ENCODE data around the gene CDH6.

The CDH6 gene

DNA sequence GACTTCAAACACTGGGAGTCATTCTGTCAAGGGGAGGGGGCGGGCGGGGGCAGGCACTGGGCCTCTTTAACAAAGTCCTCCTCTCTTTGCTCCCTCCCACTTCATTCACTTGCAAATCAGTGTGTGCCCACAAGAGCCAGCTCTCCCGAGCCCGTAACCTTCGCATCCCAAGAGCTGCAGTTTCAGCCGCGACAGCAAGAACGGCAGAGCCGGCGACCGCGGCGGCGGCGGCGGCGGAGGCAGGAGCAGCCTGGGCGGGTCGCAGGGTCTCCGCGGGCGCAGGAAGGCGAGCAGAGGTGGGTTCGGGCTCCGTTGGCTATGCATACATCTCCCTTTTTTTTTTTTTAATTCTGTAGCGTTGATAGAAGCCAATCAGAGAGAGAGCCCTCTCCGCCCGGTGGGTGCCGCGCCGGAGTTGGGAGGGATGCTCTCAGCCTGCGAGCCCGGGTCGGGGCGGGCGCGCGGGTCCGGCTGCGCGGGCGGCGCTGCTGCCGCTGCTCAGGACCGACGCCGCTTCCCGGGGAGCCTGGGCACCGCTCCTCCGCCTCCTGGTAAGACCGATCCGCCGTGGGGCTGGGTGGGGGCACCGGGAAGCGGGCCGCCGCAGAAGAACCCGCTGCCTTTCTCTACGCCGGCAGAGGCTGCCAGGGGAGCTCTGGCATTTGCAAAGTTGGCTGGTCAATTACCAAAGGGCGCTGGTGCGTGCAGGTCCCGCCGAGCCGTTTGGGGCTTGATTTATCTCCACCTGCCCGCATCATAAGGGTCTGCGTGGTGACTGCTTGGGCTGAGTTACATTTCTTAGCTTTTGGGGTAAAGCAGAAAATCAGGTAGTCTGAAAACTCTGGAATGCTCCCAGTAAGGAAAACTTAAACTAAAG lies at the start of gene CDH6:
TSS of gene CDH6 (plus strand) at position 96 of the 877 bp plus-strand sequence. CDS start 73,788 bp downstream, outside the sequence.
- no peak for TF ChIP-seq POLR2A (IDR thresholded peaks at IDR 0.05; ENCODE audit: low read depth, low read length)
- FAIRE-seq, result no peak
- no peak for DNase-seq (ENCODE audit: insufficient read length, low spot score)

DNA sequence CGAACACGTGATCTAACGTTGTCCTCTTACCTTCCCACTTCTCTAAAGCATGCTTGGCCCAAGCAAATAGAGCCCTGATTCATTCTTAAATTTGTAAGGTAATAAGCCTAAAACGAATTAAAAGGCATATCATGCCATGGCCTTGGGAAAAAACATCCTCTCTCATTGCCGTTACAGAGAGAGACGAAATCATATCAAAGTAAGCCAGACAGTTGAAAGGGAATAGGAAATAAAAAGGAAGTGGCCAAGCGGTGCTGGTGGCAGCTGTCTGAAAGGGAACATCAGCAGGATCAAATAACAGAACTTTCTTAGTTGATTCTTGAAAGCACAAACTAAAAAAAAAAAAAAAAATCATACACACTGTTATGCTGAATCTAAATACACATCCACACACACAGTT lies 49.1 kb upstream of the CDH6 start:
- FAIRE-seq (no peak), DNase-seq (ENCODE audit: insufficient read length, low spot score) (no peak)
- TF ChIP-seq POLR2A (IDR thresholded peaks at IDR 0.05; ENCODE audit: low read depth, low read length), result no peak

DNA sequence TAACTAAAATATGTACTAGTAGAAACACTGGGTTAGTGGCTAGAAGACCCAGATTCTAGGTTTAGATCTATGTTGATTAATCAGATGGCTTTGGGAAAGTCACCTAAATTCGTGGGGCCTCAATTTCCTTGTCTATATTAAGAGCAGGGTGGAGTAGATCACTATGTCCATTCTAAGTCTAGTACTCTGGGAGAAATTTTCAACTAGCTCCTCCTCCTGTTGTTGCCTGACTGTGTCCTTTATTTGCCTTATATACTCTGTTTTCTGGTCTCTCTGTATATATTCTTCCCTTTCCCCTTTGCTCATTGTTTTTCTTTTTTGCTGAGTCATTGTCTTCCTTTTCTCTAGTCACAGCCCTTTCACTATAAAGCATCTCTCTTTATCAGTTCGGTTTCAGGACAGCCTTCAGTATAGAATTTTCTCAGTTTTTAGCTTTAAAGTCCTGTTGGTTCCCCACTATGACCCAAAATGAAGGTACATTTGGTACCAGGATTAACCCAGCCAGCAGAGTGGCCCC lies 44.5 kb upstream of the CDH6 start:
- DNase-seq (ENCODE audit: insufficient read length, low spot score) (no peak), FAIRE-seq (no peak)
- no peak for TF ChIP-seq POLR2A (IDR thresholded peaks at IDR 0.05; ENCODE audit: low read depth, low read length)

DNA sequence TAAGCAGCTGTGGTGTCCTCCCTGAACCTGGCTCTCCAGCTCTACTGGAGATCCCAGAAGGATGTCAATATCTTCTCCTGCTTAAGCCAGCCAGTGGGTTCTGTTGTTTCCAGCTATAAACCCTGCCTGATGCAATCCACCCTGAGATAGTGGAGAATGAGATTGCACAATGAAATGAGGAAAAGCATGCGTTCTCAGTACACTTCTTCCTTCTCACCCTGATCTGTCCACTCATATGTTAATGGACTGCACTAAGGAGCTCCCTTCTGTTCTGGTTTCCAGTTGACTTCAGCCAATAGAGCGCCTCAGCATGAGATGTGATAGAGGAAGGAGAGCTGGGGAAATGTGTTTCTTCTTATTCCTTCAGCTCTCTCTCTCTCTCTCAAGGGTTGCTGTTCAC lies 40.0 kb upstream of the CDH6 start:
- DNase-seq (ENCODE audit: insufficient read length, low spot score), result no peak
- no peak for FAIRE-seq
- TF ChIP-seq POLR2A (IDR thresholded peaks at IDR 0.05; ENCODE audit: low read depth, low read length), result no peak

DNA sequence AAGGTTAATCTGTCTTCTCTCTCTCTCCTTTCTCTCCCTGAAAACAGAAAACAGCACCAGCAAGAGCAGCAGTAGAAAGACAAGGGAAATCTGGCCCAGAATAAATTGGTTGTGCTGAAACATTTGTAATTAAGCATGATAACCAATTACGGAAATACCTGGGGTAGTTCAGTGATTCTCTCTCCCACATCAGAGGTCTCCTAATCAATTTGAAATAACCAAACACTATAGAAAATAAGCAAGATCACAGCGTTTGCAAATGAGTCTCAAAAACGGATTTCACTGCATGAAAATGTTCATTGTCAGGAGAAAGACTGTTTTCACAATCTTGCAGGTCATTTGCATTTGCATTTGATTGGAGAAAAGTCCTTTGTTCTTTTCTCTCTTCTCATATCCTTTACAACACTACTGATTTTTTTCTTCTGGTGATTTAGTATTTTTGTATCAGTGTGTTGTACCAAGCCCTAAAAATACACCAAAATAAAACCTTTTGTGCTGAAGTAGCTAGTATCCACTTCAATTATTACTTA lies 36.8 kb upstream of the CDH6 start:
- DNase-seq (ENCODE audit: insufficient read length, low spot score) (no peak), FAIRE-seq (no peak)
- TF ChIP-seq POLR2A (IDR thresholded peaks at IDR 0.05; ENCODE audit: low read depth, low read length), result no peak

DNA sequence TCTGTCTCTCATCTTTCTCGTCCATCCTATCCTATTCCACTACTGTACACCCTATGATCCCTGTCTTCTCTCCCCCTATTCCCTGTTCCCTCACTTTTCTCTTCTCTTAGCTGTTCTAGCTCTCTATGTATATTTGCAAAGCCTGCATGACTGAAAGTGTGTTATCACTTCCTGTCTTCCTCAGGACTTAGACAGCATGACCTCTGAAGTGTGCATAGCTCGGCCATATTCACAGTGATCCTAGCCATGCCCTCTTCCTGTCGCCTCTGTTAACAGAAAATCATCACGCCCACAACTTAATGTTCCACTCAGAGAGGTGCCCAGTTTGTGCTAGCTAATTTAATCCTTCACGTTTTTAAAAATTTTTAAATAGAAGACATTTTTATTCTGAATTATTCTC lies 35.8 kb upstream of the CDH6 start:
- FAIRE-seq (no peak), DNase-seq (ENCODE audit: insufficient read length, low spot score) (no peak)
- TF ChIP-seq POLR2A (IDR thresholded peaks at IDR 0.05; ENCODE audit: low read depth, low read length), result no peak

DNA sequence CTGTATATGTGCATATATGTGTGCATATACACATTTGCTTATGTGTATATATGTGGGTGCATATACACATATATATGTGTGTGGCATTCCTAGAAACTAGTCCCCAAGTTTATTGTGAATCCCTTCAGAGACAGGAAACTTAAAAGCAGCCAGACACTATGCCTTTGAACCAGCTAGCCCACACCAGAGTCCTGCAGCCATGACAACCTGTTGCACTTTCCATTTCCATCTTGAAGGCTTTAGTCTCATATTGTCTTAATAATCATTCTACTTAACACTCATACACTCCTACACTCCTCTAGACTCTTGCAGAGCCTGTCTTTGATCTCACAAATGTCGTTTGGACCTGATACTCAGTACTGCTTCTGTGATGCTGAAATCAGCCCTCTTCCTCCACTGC lies 34.8 kb upstream of the CDH6 start:
- TF ChIP-seq POLR2A (IDR thresholded peaks at IDR 0.05; ENCODE audit: low read depth, low read length), result no peak
- FAIRE-seq (no peak), DNase-seq (ENCODE audit: insufficient read length, low spot score) (no peak)

DNA sequence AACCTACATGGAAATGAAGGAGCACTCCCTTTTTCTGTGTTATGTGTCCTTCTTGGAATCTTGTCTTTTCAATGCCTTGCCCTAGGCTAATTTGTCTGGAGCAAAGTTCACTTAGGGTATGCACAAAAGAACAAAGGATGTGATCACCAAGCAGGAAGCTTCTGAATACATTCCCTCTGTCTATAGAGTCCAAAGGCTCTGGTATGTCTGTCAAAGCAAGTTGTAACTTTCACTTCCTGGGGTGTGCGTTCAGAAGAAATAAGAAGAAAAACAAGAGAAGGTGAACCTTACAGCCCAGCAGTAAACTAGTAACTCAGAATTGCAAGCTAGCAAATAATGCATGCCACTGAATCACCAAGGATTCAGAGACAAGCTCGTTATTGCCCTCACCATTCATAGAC lies 31.7 kb upstream of the CDH6 start:
- TF ChIP-seq POLR2A (IDR thresholded peaks at IDR 0.05; ENCODE audit: low read depth, low read length), result no peak
- FAIRE-seq (no peak), DNase-seq (ENCODE audit: insufficient read length, low spot score) (no peak)

DNA sequence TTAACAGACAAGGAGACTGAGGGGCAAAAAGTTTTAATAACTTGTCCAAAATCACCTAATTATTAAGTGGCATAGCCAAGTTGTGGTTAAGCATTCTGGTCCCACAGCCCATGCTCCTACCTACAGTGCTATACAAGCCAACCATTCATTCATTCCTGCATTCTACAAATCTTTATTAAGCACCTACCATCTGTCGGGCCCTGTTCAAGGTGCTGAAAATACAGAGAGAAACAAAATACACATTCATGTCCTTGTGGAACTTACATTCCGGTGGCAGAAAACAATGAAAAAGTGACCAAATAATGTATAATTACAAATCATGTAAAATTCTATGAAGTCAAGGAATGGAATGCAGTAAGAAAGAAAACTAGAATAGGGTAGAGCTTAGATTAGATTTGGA lies 27.8 kb upstream of the CDH6 start:
- FAIRE-seq, result no peak
- TF ChIP-seq POLR2A (IDR thresholded peaks at IDR 0.05; ENCODE audit: low read depth, low read length), result no peak
- DNase-seq (ENCODE audit: insufficient read length, low spot score), result no peak

DNA sequence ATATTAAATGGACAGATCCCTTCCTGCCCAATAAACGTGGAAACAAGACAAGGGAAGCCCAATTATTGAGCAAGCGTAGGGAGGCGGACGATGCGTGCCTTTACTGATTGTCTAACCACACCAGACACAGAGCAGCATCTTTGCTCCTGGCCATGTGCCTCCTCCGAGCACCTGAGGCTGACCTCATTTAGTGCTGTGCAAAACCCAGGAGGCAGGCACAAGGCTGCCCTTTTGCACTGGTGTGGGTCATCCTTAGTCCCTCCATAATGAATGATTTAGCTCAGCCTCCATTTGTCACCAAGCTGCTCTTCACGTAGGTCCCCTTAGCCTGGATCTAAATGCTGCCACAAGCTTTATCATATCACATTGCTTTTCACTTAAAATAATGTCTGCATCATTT lies 24.1 kb upstream of the CDH6 start:
- TF ChIP-seq POLR2A (IDR thresholded peaks at IDR 0.05; ENCODE audit: low read depth, low read length), result no peak
- FAIRE-seq (no peak), DNase-seq (ENCODE audit: insufficient read length, low spot score) (no peak)

DNA sequence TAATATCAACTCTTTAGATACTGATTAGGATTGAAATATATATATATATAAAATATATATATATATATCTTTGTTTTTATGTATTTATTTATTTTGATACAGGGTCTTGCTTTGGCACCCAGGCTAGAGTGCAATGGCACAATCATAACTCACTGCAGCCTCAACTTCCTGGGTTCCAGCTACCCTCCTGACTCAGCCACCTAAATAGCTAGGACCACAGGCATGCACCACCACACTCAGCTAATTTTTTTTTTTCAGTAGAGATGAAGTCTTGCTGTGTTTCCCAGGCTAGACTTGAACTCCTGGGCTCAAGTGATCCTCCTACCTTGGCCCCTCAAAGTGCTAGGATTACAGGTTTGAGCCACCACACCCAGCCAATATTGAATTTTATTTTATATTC lies 20.6 kb upstream of the CDH6 start:
- FAIRE-seq, result no peak
- DNase-seq (ENCODE audit: insufficient read length, low spot score), result no peak
- TF ChIP-seq POLR2A (IDR thresholded peaks at IDR 0.05; ENCODE audit: low read depth, low read length), result no peak

DNA sequence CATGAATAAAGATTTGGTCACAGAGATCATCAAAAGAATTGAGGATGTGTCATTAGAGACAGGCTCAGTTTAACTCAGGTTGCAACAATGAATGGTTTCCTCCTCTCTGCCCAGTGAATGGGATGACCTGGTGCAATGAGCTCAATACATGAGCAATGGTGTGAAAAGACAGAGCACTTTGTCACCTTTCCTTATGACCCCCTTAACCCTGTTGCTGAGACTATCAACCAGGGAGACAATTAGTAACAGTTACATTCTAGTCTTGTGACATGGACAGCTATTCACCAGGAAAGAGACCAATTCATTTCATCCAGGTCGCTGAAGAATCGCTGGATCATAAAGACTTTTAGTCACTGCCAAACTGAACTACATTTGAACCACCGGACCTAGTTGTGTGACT lies 19.9 kb upstream of the CDH6 start:
- TF ChIP-seq POLR2A (IDR thresholded peaks at IDR 0.05; ENCODE audit: low read depth, low read length), result no peak
- FAIRE-seq, result no peak
- no peak for DNase-seq (ENCODE audit: insufficient read length, low spot score)

DNA sequence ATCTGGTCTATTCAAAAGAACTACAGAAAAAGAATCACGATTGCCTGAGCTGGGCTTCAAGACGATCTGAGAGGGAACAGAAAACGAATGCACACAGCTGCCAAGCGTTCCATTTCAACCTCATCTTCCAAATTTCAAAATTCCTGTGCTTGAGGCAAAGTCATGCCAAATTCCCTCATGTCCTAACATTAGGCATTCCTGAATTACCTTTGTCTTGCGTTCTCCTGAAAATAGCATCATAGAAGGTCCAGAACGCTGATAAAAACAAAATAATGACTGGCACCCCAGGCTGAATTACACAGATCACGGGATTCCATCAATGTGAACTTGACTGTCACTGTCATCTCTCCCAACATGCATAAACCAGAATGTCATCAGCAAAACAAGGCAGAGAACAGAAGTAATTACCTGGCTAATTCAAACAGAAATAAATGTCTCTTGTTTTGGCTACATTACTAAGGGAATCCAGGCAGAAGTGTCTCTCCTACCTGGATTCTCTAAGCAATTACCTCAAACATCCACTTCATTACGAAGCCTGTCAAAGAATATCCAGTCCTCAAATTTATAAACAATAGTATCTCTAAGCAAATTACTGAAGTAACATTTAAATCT lies 12.0 kb upstream of the CDH6 start:
- no peak for TF ChIP-seq POLR2A (IDR thresholded peaks at IDR 0.05; ENCODE audit: low read depth, low read length)
- no peak for DNase-seq (ENCODE audit: insufficient read length, low spot score)
- FAIRE-seq, result no peak

DNA sequence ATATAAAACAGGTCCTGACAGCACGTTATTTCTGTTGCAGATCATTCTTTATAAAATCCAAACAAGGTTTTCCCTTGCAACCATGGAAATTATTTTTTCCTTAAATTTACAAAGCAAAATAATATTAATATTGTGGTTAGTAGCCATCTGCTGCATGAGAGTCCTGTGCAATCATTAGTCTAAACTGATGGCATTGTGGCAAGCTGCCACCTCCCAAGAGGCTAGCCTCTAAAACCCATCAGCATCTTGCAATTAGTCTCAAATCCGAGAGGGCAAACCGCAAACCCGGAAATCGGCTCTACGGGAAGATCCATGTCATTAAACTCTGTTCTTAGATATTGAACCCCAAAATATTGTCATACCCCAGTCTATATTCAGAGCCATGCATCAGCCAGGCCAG lies 11.3 kb upstream of the CDH6 start:
- no peak for FAIRE-seq
- no peak for TF ChIP-seq POLR2A (IDR thresholded peaks at IDR 0.05; ENCODE audit: low read depth, low read length)
- DNase-seq (ENCODE audit: insufficient read length, low spot score), result no peak

DNA sequence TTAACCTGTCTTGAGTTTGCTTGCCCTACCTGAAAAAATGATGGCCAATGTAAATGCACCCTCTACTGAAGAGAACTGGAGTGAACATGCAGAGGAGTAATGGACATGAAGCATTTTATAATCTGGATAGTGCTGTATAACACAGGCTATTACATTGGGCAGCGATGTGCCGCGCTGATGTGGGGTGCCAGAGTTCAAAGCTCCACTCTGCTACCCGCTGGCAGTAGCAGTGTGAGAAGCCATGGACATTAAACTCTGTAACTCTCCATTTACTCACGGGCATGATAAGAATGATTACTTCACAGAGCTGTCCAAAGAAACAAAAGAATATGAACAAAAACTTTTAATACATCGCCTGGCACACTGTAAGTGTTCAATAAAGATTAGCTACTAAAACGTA lies 7.5 kb upstream of the CDH6 start:
- TF ChIP-seq POLR2A (IDR thresholded peaks at IDR 0.05; ENCODE audit: low read depth, low read length), result no peak
- DNase-seq (ENCODE audit: insufficient read length, low spot score) (no peak), FAIRE-seq (no peak)

Measured in H54 (cell line).